GM12878 (cell line): Measurements from ENCODE around the gene ARHGAP44. TPM values are rescaled to one million over a fixed set of nuclear protein-coding genes. Genes with fewer than 3 reads are reported as not detected.

Source experiments
- ATAC-seq: fragments of 200-7000 bp; cut with Tn5 transposase; 3 replicates; pipeline ENCODE4 v1.9.1; 2020; ENCODE audit warnings: mild to moderate bottlenecking, moderate library complexity
- BruUV-seq: library from RNA; stranded (reverse); fragments of 400-500 nt; replicated peaks from 2 replicates; lab custom pipeline; 2021; lab: Mats Ljungman, UMichigan
- CTCF ChIA-PET: fragments of 300-600 bp; sonication (Branson Sonifier 250); formaldehyde crosslinking; extraction: SDS; loops from one replicate; lab custom pipeline; 2021; ENCODE audit warnings: inconsistent platforms; lab: Yijun Ruan, JAX
- POLR2A ChIA-PET: fragments of 350-600 bp; formaldehyde crosslinking; extraction: SDS; loops from one replicate; lab custom pipeline; 2021; ENCODE audit warnings: inconsistent platforms; lab: Charles Lee
- RAD21 ChIA-PET: fragments of 300-600 bp; sonication (Branson Sonifier 250); formaldehyde crosslinking; loops from one replicate; lab custom pipeline; 2023; ENCODE audit warnings: antibody characterized with exemption; ENCODE audit not compliant: unreplicated experiment; lab: Charles Lee
- SMC1A ChIA-PET: fragments of 300-600 bp; sonication (Branson Sonifier 250); formaldehyde crosslinking; loops from one replicate; lab custom pipeline; 2023; ENCODE audit not compliant: unreplicated experiment, uncharacterized antibody; lab: Charles Lee
- DNase-seq: peaks from one replicate; pipeline ENCODE4 v3.0.0-alpha.2; 2011; ENCODE audit warnings: low read depth, low spot score
- FAIRE-seq: peaks from 3 replicates; lab custom pipeline; 2011; peaks lifted over from hg19 to GRCh38; lab: Jason Lieb, UNC
- H2AFZ ChIP-seq: 2 replicates; pipeline ENCODE4 v1.6.0; 2011; ENCODE audit warnings: low read depth, low read length, control low read depth; ENCODE audit not compliant: control insufficient read depth
- H3K27ac ChIP-seq: 2 replicates; pipeline ENCODE4 v1.5.1; 2011; ENCODE audit warnings: control low read depth; ENCODE audit not compliant: control insufficient read depth, insufficient read depth
- H3K27me3 ChIP-seq, 2 experiments: replicated peaks in 1 of 2; 2 replicates each; pipeline versions ENCODE4 v1.6.0 to v1.6.1; 2011; ENCODE audit warnings: low read length in 1 of 2; ENCODE audit not compliant: control insufficient read depth in 2 of 2, insufficient read depth in 2 of 2
- H3K36me3 ChIP-seq, 2 experiments: 2 replicates each; pipeline ENCODE4 v1.5.1; 2011; ENCODE audit warnings: low read length in 1 of 2; ENCODE audit not compliant: control insufficient read depth in 2 of 2, insufficient read depth in 2 of 2
- H3K4me1 ChIP-seq: 2 replicates; pipeline ENCODE4 v1.6.1; 2011; ENCODE audit warnings: mild to moderate bottlenecking, low read length, moderate library complexity, mixed read lengths; ENCODE audit not compliant: control insufficient read depth, insufficient read depth
- H3K4me2 ChIP-seq: 2 replicates; pipeline ENCODE4 v1.6.0; 2011; ENCODE audit warnings: control low read depth; ENCODE audit not compliant: control insufficient read depth, insufficient read depth
- H3K4me3 ChIP-seq: fragments of 200-600 bp; sonication (generic); 2 replicates; pipeline ENCODE4 v1.5.1; 2016
- H3K79me2 ChIP-seq: 2 replicates; pipeline ENCODE4 v1.6.0; 2011; ENCODE audit warnings: low read length; ENCODE audit not compliant: control insufficient read depth, insufficient read depth
- H3K9ac ChIP-seq: 2 replicates; pipeline ENCODE4 v1.8.0; 2011; ENCODE audit warnings: low read length, control low read depth, mixed read lengths; ENCODE audit not compliant: control insufficient read depth, insufficient read depth
- H3K9me3 ChIP-seq: replicated peaks from 3 replicates; pipeline ENCODE4 v1.5.1; 2011; ENCODE audit warnings: mild to moderate bottlenecking, low read length; ENCODE audit not compliant: control insufficient read depth, insufficient read depth
- H4K20me1 ChIP-seq: 2 replicates; pipeline ENCODE4 v1.6.0; 2011; ENCODE audit not compliant: control insufficient read depth, insufficient read depth
- DPF2 ChIP-seq: fragments of 450-650 bp; IDR thresholded peaks from 2 replicates; pipeline ENCODE4 v1.6.1; 2017; ENCODE audit warnings: mild to moderate bottlenecking
- EED ChIP-seq: sonication (generic); IDR thresholded peaks from 2 replicates; pipeline ENCODE4 v1.6.1; 2016; ENCODE audit warnings: antibody characterized with exemption, low read depth
- HDAC2 ChIP-seq: fragments of 200-600 bp; sonication (generic); IDR thresholded peaks from 2 replicates; pipeline ENCODE4 v1.6.1; 2017
- HDGF ChIP-seq: fragments of 450-650 bp; IDR thresholded peaks from 2 replicates; pipeline ENCODE4 v1.6.1; 2016; ENCODE audit warnings: antibody characterized with exemption
- MEF2B ChIP-seq: fragments of 450-650 bp; IDR thresholded peaks from 2 replicates; pipeline ENCODE4 v1.6.1; 2018; ENCODE audit warnings: mild to moderate bottlenecking, moderate library complexity; ENCODE audit not compliant: partially characterized antibody, poor library complexity, severe bottlenecking
- MTA3 ChIP-seq: IDR thresholded peaks from 2 replicates; pipeline ENCODE4 v1.6.1; 2012; ENCODE audit warnings: low read length, inconsistent platforms, borderline replicate concordance
- SIX5 ChIP-seq: IDR thresholded peaks from 2 replicates; pipeline ENCODE4 v1.6.1; 2011; ENCODE audit warnings: mild to moderate bottlenecking, low read depth, low read length, moderate library complexity; ENCODE audit not compliant: severe bottlenecking
- SMAD5 ChIP-seq: IDR thresholded peaks from 2 replicates; pipeline ENCODE4 v1.6.1; 2016; ENCODE audit warnings: antibody characterized with exemption, low read depth
- SMARCA5 ChIP-seq: fragments of 450-650 bp; IDR thresholded peaks from 2 replicates; pipeline ENCODE4 v1.6.1; 2017; ENCODE audit warnings: mild to moderate bottlenecking
- STAT3 ChIP-seq: IDR thresholded peaks from 2 replicates; pipeline ENCODE4 v1.6.1; 2011; ENCODE audit warnings: low read depth, low read length, improper control_type of control experiment
- ZNF217 ChIP-seq: fragments of 450-650 bp; IDR thresholded peaks from 2 replicates; pipeline ENCODE4 v1.6.1; 2017; ENCODE audit warnings: antibody characterized with exemption, mild to moderate bottlenecking
- ZNF622 ChIP-seq: fragments of 450-650 bp; IDR thresholded peaks from 2 replicates; pipeline ENCODE4 v1.6.1; 2017; ENCODE audit warnings: mild to moderate bottlenecking, inconsistent platforms
- ZZZ3 ChIP-seq: IDR thresholded peaks from 2 replicates; pipeline ENCODE4 v1.6.1; 2011; ENCODE audit warnings: low read depth; ENCODE audit not compliant: control insufficient read depth, insufficient read length
- WGBS: methylation state at CpG from one replicate; pipeline ENCODE4 v1.1.6; 2016; ENCODE audit warnings: low lambda C conversion rate; ENCODE audit not compliant: insufficient replicate concordance, insufficient coverage; ENCODE audit errors: missing lambda C conversion rate; 5-methylcytosine and 5-hydroxymethylcytosine counted together
- in situ Hi-C: fragments of 300-500 bp; cut with MboI; formaldehyde crosslinking; loops from 9 replicates; pipeline ENCODE4 v1.14.3; 2018; ENCODE audit warnings: mixed read lengths
- intact Hi-C: fragments of 100-400 bp; cut with micrococcal nuclease; formaldehyde crosslinking; loops from one replicate; pipeline ENCODE4 v1.14.2; 2022; ENCODE audit not compliant: unreplicated experiment
- polyA plus RNA-seq, 11 experiments: library from polyadenylated mRNA; depleted of rRNA in 4 of 11; unstranded in 6 of 11; stranded (reverse) in 5 of 11; fragments of >200 nt; fragmentation: Nextera tagmentation in 4 of 11; fragmentation: Illumina TruSeq in 1 of 11; extraction: Ambion mirVana in 4 of 11; extraction: Trizol in 1 of 11; gene quantifications; 1 replicate in 1 of 11; 2 replicates in 10 of 11; pipeline versions ENCODE4 v1.2.1 to v1.2.3, GENCODE V29; 2011 to 2016; ENCODE audit warnings: inconsistent platforms in 2 of 11, missing spikeins in 2 of 11, low read depth in 1 of 11
- total RNA-seq, 4 experiments: library from RNA; depleted of rRNA in 3 of 4; stranded (reverse); fragments of >200 nt in 3 of 4; fragmentation: Illumina TruSeq in 1 of 4; extraction: Trizol in 1 of 4; gene quantifications; 2 replicates each; pipeline versions ENCODE4 v1.2.1 to v1.2.3, GENCODE V29; 2013 to 2021
- TF ChIP-seq, protein P1 (sequence below): fragments of 450-650 bp; formaldehyde crosslinking; IDR thresholded peaks from 2 replicates; pipeline ENCODE4 v1.4.0; 2022; ENCODE audit warnings: mild to moderate bottlenecking, moderate library complexity

Gene ARHGAP44
- total and polyA plus RNA-seq, 10 of the 15 experiments (the other 5 are each of a cell fraction or from before 2014, with no cell fraction given) = 0.11 to 1.2 (median 0.48) TPM

DNA sequence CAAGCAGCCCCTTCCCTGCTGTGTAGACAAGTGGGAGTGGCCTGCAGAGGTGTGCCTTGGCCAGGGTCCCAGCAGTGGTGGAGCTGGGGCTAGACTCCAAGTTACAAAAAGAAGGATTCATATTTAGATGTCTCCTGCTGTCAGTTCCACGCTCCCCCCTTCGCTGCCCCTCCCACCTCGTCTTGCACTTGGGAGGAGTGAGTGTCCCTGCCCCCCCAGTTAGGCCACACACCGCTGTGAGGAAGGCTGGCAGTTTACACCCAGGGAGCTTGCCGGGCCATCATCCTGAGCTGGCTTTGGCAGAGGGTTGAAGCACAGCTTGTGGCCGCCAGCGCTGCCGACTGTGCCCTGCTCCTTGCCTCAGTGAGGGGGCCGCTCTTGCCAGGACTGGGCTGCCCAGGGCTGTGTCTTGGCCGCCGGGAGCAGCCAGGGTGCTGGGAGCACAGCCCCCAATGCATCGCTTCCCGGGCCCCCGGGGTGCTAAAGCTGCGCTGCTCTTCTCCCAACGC is 184.3 kb downstream of the ARHGAP44 start:
- no peak for TF ChIP-seq SMAD5
- TF ChIP-seq STAT3 = no peak
- no peak for TF ChIP-seq ZZZ3
- no peak for TF ChIP-seq ZNF622
- no peak for TF ChIP-seq MTA3

DNA sequence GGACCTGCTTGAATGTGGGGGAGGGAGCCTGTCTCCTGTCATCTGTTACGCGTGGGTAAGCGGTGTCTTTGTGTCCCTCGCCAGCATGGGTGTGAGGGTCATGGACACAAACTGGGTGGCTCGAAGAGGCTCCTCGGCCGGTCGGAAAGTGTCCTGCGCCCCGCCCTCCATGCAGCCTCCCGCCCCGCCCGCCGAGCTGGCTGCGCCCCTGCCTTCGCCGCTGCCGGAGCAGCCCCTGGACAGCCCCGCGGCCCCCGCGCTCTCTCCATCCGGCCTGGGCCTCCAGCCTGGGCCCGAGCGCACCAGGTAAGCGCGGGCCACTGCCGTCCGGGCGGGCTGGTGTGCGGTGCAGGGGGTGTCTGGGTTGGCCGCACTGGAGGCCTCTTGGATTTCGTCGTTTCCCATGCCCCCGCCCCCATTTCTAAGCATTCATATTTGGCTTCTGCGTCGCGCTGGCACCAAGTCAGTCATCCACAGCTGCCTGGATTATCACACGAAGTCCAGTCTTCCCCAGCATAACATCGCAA is 184.8 kb downstream of the ARHGAP44 start:
- Histone ChIP-seq H3K79me2 (no peaks in the 10 kb centered on the region), H3K36me3 (no peaks in the 10 kb centered on the region), H3K27ac (no peak overlapping the region)
- intact Hi-C loops = no loop called here
- POLR2A ChIA-PET = no interaction called here
- FAIRE-seq = no peak
- TF ChIP-seq SIX5 = no peak
- TF ChIP-seq HDAC2 = no peak
- TF ChIP-seq DPF2 = no peak
- no peak for TF ChIP-seq MEF2B
- no peak for TF ChIP-seq ZNF217
- TF ChIP-seq, protein P1, sequence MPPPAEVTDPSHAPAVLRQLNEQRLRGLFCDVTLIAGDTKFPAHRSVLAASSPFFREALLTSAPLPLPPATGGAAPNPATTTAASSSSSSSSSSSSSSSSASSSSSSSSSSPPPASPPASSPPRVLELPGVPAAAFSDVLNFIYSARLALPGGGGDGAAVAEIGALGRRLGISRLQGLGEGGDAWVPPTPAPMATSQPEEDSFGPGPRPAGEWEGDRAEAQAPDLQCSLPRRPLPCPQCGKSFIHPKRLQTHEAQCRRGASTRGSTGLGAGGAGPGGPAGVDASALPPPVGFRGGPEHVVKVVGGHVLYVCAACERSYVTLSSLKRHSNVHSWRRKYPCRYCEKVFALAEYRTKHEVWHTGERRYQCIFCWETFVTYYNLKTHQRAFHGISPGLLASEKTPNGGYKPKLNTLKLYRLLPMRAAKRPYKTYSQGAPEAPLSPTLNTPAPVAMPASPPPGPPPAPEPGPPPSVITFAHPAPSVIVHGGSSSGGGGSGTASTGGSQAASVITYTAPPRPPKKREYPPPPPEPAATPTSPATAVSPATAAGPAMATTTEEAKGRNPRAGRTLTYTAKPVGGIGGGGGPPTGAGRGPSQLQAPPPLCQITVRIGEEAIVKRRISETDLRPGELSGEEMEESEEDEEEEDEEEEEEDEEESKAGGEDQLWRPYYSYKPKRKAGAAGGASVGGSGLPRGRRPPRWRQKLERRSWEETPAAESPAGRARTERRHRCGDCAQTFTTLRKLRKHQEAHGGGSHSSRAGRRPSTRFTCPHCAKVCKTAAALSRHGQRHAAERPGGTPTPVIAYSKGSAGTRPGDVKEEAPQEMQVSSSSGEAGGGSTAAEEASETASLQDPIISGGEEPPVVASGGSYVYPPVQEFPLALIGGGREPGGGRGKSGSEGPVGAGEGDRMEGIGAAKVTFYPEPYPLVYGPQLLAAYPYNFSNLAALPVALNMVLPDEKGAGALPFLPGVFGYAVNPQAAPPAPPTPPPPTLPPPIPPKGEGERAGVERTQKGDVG = no peak
- TF ChIP-seq EED = no peak
- TF ChIP-seq HDGF = no peak
- TF ChIP-seq SMARCA5 = no peak
- TF ChIP-seq, all 136 proteins: peak for 0
- Histone ChIP-seq H3K9me3 (no peaks in the 10 kb centered on the region), H3K4me1 (no peaks in the 10 kb centered on the region), H2AFZ (no peak overlapping the region), H3K27me3 (no peaks in the 10 kb centered on the region), H3K9ac (no peak overlapping the region), H4K20me1 (no peaks in the 10 kb centered on the region), H3K4me3 (no peak overlapping the region), H3K4me2 (peak overlapping the region; percentile 25; the same call in 1 of the 2 replicates)
- CTCF ChIA-PET = no interaction called here
- 49% methylated on average over 31 of the region's 40 CpGs for WGBS
- ATAC-seq (no peak), DNase-seq (no peak)
- BruUV-seq = no TSS peak
- SMC1A ChIA-PET = no interaction called here
- in situ Hi-C loops = no loop called here
- RAD21 ChIA-PET = no interaction called here

More for the DNA sequence above, 184.3 kb downstream of the ARHGAP44 start:
- Histone ChIP-seq H3K4me3 (no peak overlapping the region), H3K9me3 (no peaks in the 10 kb centered on the region), H3K27ac (no peak overlapping the region), H3K9ac (no peak overlapping the region), H3K4me1 (no peaks in the 10 kb centered on the region), H3K4me2 (peak overlapping the region; percentile 25; the same call in 1 of the 2 replicates), H3K79me2 (no peaks in the 10 kb centered on the region), H3K27me3 (no peaks in the 10 kb centered on the region), H3K36me3 (no peaks in the 10 kb centered on the region), H4K20me1 (no peaks in the 10 kb centered on the region), H2AFZ (no peak overlapping the region)
- 45% methylated on average over 14 of the region's 16 CpGs for WGBS
- DNase-seq (no peak), FAIRE-seq (no peak), ATAC-seq (no peak)
- in situ Hi-C loops (no loop called here), intact Hi-C loops (no loop called here)
- SMC1A ChIA-PET = no interaction called here
- POLR2A ChIA-PET = no interaction called here
- BruUV-seq = no TSS peak
- RAD21 ChIA-PET = no interaction called here
- CTCF ChIA-PET = no interaction called here
